Measurements from ENCODE around the gene LRP11. TPM values are rescaled to one million over a fixed set of nuclear protein-coding genes. Genes with fewer than 3 reads are reported as not detected.

The LRP11 gene
- total and polyA plus RNA-seq, 2 of the 13 experiments (the other 11 are each of a cell fraction or from before 2014, with no cell fraction given): 32.4 to 48.9 TPM

GRCh38 chr6:149831308-149831820 is 32.8 kb downstream of the LRP11 start (continued):
- TF ChIP-seq KLF13 (CRISPR knock-in tag; IDR thresholded peaks at IDR 0.05): no peak
- peak; percentile 70; the same call in 1 of the 2 replicates for TF ChIP-seq ZBTB49 (CRISPR knock-in tag; IDR thresholded peaks at IDR 0.05; ENCODE audit: borderline replicate concordance)
- TF ChIP-seq GATAD2A (CRISPR knock-in tag; IDR thresholded peaks at IDR 0.05): peak; percentile 85
- TF ChIP-seq ZSCAN9 (CRISPR knock-in tag; IDR thresholded peaks at IDR 0.05; ENCODE audit: borderline replicate concordance): peak; percentile 75; the same call in 1 of the 2 replicates
- peak; percentile 59; the same call in 1 of the 2 replicates for TF ChIP-seq CBFB (CRISPR knock-in tag; IDR thresholded peaks at IDR 0.05)
- peak; percentile 53; the same call in 1 of the 2 replicates for TF ChIP-seq CEBPG (CRISPR knock-in tag; IDR thresholded peaks at IDR 0.05)
- peak; percentile 50; the same call in 1 of the 2 replicates for TF ChIP-seq FOSL2 (CRISPR knock-in tag; IDR thresholded peaks at IDR 0.05)
- peak; percentile 32; the same call in 1 of the 2 replicates for TF ChIP-seq THAP11 (CRISPR knock-in tag; IDR thresholded peaks at IDR 0.05)
- no peak for TF ChIP-seq ZNF572 (CRISPR knock-in tag; IDR thresholded peaks at IDR 0.05)
- TF ChIP-seq ZNF44 (CRISPR knock-in tag; IDR thresholded peaks at IDR 0.05): 0 out of 2 replicates have a peak, but pooled peaks have one; percentile 41
- TF ChIP-seq TRIM24 (CRISPR knock-in tag; IDR thresholded peaks at IDR 0.05): no peak
- peak; percentile 52; the same call in 1 of the 2 replicates for TF ChIP-seq ZNF501 (CRISPR knock-in tag; IDR thresholded peaks at IDR 0.05)
- TF ChIP-seq ZNF512B (CRISPR knock-in tag; IDR thresholded peaks at IDR 0.05; ENCODE audit: borderline replicate concordance): 0 out of 2 replicates have a peak, but pooled peaks have one; percentile 49
- 0 out of 2 replicates have a peak, but pooled peaks have one; percentile 39 for TF ChIP-seq ISL2 (CRISPR knock-in tag; IDR thresholded peaks at IDR 0.05)
- no peak for TF ChIP-seq RORA (CRISPR knock-in tag; IDR thresholded peaks at IDR 0.05)
- TF ChIP-seq ZNF580 (CRISPR knock-in tag; IDR thresholded peaks at IDR 0.05; ENCODE audit: borderline replicate concordance, low read depth): peak; percentile 39; the same call in 1 of the 2 replicates
- no peak for TF ChIP-seq ZNF17 (CRISPR knock-in tag; IDR thresholded peaks at IDR 0.05)
